Measurements from ENCODE around the gene PIH1D1.

GRCh38 chr19:49425922-49426592 is 25.6 kb downstream of the PIH1D1 start:
- no peak for TF ChIP-seq ZNF503 (CRISPR knock-in tag; IDR thresholded peaks at IDR 0.05)
- TF ChIP-seq ZBTB8A (CRISPR knock-in tag; IDR thresholded peaks at IDR 0.05; ENCODE audit: borderline replicate concordance, low read depth), result no peak
- TF ChIP-seq ZNF766 (CRISPR knock-in tag; IDR thresholded peaks at IDR 0.05; ENCODE audit: borderline replicate concordance), result no peak
- no peak for TF ChIP-seq ZNF317 (CRISPR knock-in tag; IDR thresholded peaks at IDR 0.05)
- no peak for TF ChIP-seq ZNF354B (CRISPR knock-in tag; IDR thresholded peaks at IDR 0.05)
- TF ChIP-seq POLR2A (IDR thresholded peaks at IDR 0.05; ENCODE audit: insufficient read depth in 1 of 2, low read depth in 2 of 2, low read length in 2 of 2), result no peak
